HFFc6 (cell line): Measurements from ENCODE around the gene ZC3HAV1. TPM values are rescaled to one million over a fixed set of nuclear protein-coding genes. Genes with fewer than 3 reads are reported as not detected.
"Not testable (repeated sequence)": the region's sequence is repeated elsewhere in the genome, so short reads cannot be mapped to it uniquely, and the experiment has no call there.

Experiments used
- DNase-seq: peaks from one replicate; pipeline ENCODE4 v3.0.0-alpha.2; 2018
- H3K27ac Mint-ChIP-seq: 2 replicates; pipeline ENCODE4 v1.8.0; 2020; ENCODE audit warnings: mild to moderate bottlenecking, mixed read lengths
- H3K27me3 Mint-ChIP-seq: 2 replicates; pipeline ENCODE4 v1.8.0; 2021; ENCODE audit warnings: mild to moderate bottlenecking, moderate library complexity, mixed read lengths; ENCODE audit not compliant: insufficient read depth
- H3K36me3 Mint-ChIP-seq: 2 replicates; pipeline ENCODE4 v1.8.0; 2021; ENCODE audit warnings: low read depth, mixed read lengths
- H3K4me1 Mint-ChIP-seq: 2 replicates; pipeline ENCODE4 v1.8.0; 2020; ENCODE audit warnings: low read depth, mixed read lengths
- H3K4me3 Mint-ChIP-seq: 2 replicates; pipeline ENCODE4 v1.8.0; 2020; ENCODE audit warnings: mild to moderate bottlenecking, moderate library complexity, mixed read lengths
- H3K9me3 Mint-ChIP-seq: 2 replicates; pipeline ENCODE4 v1.8.0; 2020; ENCODE audit warnings: mild to moderate bottlenecking, mixed read lengths
- total RNA-seq, 6 experiments: library from RNA; stranded (reverse); fragmentation: NEBNext Ultra II Directional; extraction: Animal tissue kit (Norgen Biotek cat#: 25700); gene quantifications; 2 replicates in 1 of 6; 3 replicates in 5 of 6; pipeline ENCODE4 v1.2.3, GENCODE V29; 2021
- TF ChIP-seq, protein P1 (sequence below): fragments of 200-600 bp; sonication (generic); IDR thresholded peaks from 2 replicates; pipeline ENCODE4 v1.5.0; 2021; ENCODE audit warnings: antibody characterized with exemption, mild to moderate bottlenecking

Gene ZC3HAV1
- total RNA-seq, 6 experiments from 2014 or later, result 29.4 to 36.1 (median 33.1) TPM

DNA sequence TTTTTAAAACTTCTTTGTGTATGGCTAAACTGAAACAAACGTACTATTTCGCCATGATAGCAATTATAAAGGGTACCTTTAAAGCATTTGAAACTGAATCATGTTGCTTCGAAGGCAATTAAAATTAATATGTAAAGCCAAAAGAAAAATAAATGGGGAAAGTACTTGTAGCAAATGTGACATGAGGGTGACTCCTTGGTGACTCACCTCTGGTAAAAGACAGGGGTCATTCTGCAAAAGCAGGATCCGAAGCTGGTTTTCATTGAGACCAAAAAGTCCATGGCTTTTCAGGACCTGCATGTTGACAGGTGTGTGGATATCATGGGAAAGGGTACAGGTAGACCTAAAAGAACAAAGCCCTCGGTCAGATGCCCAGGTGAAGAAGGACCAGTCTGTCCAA lies 75.2 kb downstream of the ZC3HAV1 start:
- peak; percentile 17 for DNase-seq
- peaks cover 20% of the 10 kb centered on the region for H3K4me1 Mint-ChIP-seq
- peak overlapping the region; percentile 89 for H3K4me3 Mint-ChIP-seq
- peaks cover 8% of the 10 kb centered on the region for H3K36me3 Mint-ChIP-seq
- peak overlapping the region; percentile 74; the same call in 1 of the 2 replicates for H3K27ac Mint-ChIP-seq
- no peaks in the 10 kb centered on the region for H3K9me3 Mint-ChIP-seq
- peaks cover 5% of the 10 kb centered on the region for H3K27me3 Mint-ChIP-seq
- TF ChIP-seq, protein P1, sequence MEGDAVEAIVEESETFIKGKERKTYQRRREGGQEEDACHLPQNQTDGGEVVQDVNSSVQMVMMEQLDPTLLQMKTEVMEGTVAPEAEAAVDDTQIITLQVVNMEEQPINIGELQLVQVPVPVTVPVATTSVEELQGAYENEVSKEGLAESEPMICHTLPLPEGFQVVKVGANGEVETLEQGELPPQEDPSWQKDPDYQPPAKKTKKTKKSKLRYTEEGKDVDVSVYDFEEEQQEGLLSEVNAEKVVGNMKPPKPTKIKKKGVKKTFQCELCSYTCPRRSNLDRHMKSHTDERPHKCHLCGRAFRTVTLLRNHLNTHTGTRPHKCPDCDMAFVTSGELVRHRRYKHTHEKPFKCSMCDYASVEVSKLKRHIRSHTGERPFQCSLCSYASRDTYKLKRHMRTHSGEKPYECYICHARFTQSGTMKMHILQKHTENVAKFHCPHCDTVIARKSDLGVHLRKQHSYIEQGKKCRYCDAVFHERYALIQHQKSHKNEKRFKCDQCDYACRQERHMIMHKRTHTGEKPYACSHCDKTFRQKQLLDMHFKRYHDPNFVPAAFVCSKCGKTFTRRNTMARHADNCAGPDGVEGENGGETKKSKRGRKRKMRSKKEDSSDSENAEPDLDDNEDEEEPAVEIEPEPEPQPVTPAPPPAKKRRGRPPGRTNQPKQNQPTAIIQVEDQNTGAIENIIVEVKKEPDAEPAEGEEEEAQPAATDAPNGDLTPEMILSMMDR, result no peak

DNA sequence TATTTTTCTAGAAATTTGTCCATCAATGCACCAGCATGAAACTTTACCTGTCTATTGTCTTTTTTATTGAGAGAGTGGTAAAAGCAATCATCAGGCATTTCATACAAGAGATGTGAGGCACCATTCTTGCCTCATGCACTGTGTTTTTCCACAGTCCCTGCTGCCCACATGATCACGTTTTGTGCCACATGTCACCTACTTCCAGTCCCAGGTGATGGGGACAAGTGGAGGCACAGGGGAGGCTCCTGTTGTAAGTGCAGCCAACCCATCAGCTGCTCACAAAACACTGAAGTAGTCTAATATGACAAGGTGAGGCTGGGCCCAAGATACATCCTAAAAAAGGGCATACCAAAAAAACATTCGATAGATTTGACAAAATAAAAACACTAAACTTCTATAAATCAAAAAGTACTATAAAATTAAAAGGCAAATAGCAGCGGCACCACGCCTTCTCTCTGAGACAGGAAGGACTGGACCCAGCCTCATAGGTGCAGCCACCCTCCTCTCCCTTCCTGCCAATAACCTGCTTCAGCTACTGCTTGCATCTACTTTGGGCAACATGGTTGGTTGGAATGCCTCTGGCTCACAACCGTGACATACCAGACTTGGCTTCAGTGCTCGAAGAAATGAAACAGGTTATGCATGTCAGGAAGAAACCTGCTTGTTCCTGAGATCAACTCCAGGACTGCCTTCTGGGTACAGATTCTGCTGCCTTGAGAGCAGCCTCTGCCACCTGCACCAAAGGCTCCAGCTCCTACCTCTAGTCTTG lies 76.0 kb downstream of the ZC3HAV1 start:
- H3K27ac Mint-ChIP-seq, result no peak overlapping the region
- no peaks in the 10 kb centered on the region for H3K9me3 Mint-ChIP-seq
- TF ChIP-seq, protein P1, result no peak
- peaks cover 3% of the 10 kb centered on the region for H3K27me3 Mint-ChIP-seq
- peaks cover 14% of the 10 kb centered on the region for H3K36me3 Mint-ChIP-seq
- H3K4me1 Mint-ChIP-seq, result peaks cover 20% of the 10 kb centered on the region
- DNase-seq, result no peak
- peak overlapping the region; percentile 89 for H3K4me3 Mint-ChIP-seq

DNA sequence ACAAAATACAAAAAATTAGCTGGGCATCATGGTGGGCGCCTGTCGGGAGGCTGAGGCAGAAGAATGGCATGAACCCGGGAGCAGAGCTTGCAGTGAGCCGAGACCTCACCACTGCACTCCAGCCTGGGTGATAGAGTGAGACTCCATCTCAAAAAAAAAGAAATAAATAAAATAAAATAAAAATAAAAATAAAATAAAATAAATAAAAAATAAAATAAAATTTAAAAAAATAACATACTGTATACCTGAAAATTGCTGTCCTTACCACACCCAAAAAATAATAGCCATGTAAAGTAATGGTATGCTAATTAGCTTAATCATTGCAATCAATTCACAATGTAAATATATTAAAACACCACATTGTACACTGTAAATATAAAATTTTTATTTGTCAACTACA lies 77.0 kb downstream of the ZC3HAV1 start:
- H3K4me3 Mint-ChIP-seq, result no peak overlapping the region
- H3K27ac Mint-ChIP-seq, result no peak overlapping the region
- peaks cover 2% of the 10 kb centered on the region for H3K27me3 Mint-ChIP-seq
- TF ChIP-seq, protein P1, result no peak
- H3K4me1 Mint-ChIP-seq, result peaks cover 20% of the 10 kb centered on the region
- peaks cover 22% of the 10 kb centered on the region for H3K36me3 Mint-ChIP-seq
- H3K9me3 Mint-ChIP-seq, result no peaks in the 10 kb centered on the region
- no peak for DNase-seq

DNA sequence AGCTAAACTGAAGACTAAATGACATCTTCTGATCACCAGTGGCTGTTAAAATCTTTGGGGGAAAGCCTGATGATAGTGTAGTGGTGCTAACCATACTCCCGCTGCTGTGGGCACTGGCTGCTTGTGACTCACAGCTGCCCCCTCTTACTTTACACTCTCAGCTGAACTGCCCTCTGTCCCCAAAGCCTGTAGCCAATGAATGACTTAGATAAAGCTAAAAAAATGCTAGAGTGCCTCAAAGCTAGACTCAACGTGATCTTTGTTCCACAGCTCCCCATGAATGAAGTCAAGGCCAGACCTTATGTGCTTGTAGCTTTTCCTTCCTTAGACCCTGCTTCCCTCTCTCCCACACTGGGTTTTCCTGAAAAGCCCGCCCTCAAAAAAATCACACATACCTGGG lies 80.2 kb downstream of the ZC3HAV1 start:
- no peak for DNase-seq
- no peak overlapping the region for H3K4me3 Mint-ChIP-seq
- H3K36me3 Mint-ChIP-seq, result peaks cover 26% of the 10 kb centered on the region
- TF ChIP-seq, protein P1, result no peak
- H3K4me1 Mint-ChIP-seq, result peaks cover 13% of the 10 kb centered on the region
- no peaks in the 10 kb centered on the region for H3K9me3 Mint-ChIP-seq
- peak overlapping the region; percentile 7; the same call in 1 of the 2 replicates for H3K27ac Mint-ChIP-seq
- peaks cover 2% of the 10 kb centered on the region for H3K27me3 Mint-ChIP-seq

DNA sequence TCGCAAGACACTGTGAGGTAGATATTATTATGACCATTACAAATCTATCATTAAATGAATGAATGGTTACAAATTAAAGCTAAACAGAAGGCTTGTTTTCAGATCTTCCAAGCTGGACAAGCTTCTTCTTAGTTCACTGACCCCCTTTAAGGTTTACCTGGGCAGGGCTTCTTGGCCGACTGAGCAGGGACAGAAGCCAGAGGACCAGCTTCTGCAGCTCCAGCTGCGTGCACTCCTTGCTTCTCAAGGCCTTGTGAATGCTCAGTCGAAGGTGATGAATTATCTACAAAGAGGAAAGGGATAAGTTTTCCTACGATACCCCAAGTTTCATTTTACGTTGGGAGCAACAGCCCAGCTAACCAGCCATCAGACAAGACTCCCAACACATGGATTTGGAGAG lies 83.0 kb downstream of the ZC3HAV1 start:
- no peak overlapping the region for H3K4me3 Mint-ChIP-seq
- H3K27me3 Mint-ChIP-seq, result no peaks in the 10 kb centered on the region; the same call in 1 of the 2 replicates
- H3K9me3 Mint-ChIP-seq, result no peaks in the 10 kb centered on the region
- DNase-seq, result no peak
- H3K36me3 Mint-ChIP-seq, result peaks cover 41% of the 10 kb centered on the region
- H3K27ac Mint-ChIP-seq, result no peak overlapping the region; the same call in 1 of the 2 replicates
- TF ChIP-seq, protein P1, result no peak
- H3K4me1 Mint-ChIP-seq, result peaks cover 25% of the 10 kb centered on the region

DNA sequence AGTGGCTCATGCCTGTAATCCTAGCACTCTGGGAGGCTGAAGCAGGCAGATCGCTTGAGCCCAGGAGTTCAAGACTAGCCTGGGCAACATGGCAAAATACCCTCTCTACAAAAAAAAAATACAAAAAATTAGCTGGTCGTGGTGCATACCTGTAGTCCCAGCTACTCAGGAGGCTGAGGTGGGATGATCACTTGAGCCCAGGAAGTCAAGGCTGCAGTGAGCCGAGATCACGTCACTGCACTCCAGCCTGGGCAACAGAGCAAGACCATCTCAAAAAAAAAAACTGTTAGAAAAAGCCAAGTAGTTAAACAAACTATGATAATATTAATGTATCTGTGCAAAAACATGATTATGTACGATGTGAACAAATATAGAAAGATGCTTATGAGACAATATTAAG lies 83.7 kb downstream of the ZC3HAV1 start:
- not testable (repeated sequence) for H3K27ac Mint-ChIP-seq, DNase-seq, H3K4me3 Mint-ChIP-seq, H3K9me3 Mint-ChIP-seq, H3K27me3 Mint-ChIP-seq
- H3K36me3 Mint-ChIP-seq, result peaks cover 41% of the 10 kb centered on the region
- H3K4me1 Mint-ChIP-seq, result peaks cover 25% of the 10 kb centered on the region
